Measurements from ENCODE around the gene SLCO4A1.

Gene SLCO4A1

DNA sequence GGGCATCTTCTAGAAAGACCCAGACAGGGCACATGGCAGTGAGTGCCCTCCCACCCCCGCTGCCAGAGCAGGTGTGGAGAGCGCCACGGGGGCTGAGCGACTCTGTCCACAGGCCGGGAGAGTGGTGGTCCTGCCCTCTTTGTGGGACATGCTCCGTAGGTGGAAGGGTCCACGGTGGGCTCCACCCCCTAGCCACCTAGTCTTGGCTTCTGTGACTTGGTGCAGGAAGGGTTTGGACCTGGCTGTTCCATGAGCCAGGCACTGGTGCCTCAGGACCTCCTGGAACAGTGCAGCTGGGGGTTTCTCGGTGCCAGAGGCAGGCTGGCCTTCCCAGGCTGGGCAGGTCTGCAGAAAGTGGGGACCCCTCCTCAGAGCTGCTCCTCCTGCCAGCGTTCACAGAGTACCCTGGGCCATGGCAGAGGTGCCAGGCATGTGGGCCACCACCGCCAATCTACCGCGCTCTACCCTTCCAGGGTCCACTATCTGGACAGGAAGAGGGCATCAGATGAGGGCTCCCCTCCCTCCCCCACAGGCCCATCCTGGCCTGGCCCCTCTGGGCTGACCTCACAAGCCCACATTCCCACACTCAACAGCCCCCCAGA lies 23.0 kb downstream of the SLCO4A1 start:
- no peak overlapping the region for H3K4me3 ChIP-seq (ENCODE audit: low read depth, low read length)
- TF ChIP-seq, protein P1, sequence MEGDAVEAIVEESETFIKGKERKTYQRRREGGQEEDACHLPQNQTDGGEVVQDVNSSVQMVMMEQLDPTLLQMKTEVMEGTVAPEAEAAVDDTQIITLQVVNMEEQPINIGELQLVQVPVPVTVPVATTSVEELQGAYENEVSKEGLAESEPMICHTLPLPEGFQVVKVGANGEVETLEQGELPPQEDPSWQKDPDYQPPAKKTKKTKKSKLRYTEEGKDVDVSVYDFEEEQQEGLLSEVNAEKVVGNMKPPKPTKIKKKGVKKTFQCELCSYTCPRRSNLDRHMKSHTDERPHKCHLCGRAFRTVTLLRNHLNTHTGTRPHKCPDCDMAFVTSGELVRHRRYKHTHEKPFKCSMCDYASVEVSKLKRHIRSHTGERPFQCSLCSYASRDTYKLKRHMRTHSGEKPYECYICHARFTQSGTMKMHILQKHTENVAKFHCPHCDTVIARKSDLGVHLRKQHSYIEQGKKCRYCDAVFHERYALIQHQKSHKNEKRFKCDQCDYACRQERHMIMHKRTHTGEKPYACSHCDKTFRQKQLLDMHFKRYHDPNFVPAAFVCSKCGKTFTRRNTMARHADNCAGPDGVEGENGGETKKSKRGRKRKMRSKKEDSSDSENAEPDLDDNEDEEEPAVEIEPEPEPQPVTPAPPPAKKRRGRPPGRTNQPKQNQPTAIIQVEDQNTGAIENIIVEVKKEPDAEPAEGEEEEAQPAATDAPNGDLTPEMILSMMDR (IDR thresholded peaks at IDR 0.05; ENCODE audit: borderline replicate concordance, insufficient read depth, low read depth, low read length): no peak

- no peak overlapping the region for H3K4me3 ChIP-seq (ENCODE audit: low read depth, low read length)
- TF ChIP-seq, protein P1 (IDR thresholded peaks at IDR 0.05; ENCODE audit: borderline replicate concordance, insufficient read depth, low read depth, low read length): no peak
Measured at GRCh38 chr20:62665826-62666735, 23.8 kb downstream of the SLCO4A1 start.

DNA sequence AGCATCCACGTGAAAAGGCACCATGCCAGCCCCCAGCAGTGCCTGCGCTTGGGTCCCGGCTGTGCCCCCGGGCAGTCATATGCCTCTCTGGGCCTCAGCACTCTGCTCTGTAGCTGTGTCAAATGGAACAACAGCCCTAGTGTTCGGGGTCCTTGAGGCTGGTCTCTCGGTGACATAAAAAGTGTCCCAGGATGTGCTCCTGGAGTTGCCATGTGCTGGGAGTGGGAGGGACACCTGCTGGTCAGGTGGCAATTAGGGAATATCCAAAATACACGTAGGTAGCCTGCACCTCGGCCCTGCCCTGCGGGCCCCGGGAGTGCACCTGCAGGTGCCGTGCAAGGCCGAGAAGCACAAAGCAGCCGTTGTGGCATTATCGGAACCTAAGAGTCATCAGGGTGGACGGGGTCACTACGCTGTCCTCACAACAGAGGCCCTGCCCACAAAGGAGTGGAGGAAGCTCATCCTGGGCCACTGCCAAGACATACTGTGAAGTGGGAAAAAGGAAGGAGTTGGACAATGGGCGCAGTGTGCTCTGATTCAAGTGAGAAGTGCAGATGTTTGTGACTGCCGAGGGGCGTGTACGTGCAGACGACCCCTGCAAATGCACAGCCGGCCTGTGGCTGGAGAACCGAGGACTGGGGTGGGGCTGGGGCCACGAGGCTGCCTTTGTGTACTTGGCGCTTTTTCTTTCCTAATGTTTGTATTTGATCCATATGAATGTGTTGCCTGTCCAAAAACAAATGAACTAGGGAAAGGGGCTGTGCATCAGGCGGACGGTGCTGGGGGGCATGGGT lies 24.6 kb downstream of the SLCO4A1 start:
- TF ChIP-seq, protein P1 (IDR thresholded peaks at IDR 0.05; ENCODE audit: borderline replicate concordance, insufficient read depth, low read depth, low read length): no peak
- H3K4me3 ChIP-seq (ENCODE audit: low read depth, low read length): no peak overlapping the region

GRCh38 chr20:62667530-62668440 lies 25.5 kb downstream of the SLCO4A1 start:
- no peak overlapping the region for H3K4me3 ChIP-seq (ENCODE audit: low read depth, low read length)
- TF ChIP-seq, protein P1 (IDR thresholded peaks at IDR 0.05; ENCODE audit: borderline replicate concordance, insufficient read depth, low read depth, low read length): no peak

DNA sequence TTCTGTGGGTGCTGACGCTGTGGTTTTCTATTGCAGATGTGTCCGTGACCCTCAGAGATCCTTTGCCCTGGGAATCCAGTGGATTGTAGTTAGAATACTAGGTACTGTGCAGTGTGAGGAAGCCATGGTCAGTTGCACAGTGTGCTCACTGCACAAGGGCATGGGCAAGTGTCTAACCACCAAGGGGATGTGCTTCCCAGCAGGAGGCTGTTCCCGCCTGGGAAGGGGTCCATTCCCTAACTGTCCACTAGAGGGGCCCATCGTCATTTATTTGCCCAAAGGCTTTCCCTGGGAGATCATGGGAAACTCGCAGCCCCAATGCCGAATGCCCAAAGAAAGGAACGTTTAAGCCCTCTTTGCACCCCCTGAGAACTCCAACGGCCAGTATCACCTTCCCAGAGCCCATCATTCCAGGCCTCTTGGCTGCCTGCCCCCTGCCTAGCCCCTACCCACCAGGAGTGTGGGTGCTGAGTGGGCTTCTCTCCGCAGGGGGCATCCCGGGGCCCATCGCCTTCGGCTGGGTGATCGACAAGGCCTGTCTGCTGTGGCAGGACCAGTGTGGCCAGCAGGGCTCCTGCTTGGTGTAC lies 26.2 kb downstream of the SLCO4A1 start:
- H3K4me3 ChIP-seq (ENCODE audit: low read depth, low read length): no peak overlapping the region
- TF ChIP-seq, protein P1 (IDR thresholded peaks at IDR 0.05; ENCODE audit: borderline replicate concordance, insufficient read depth, low read depth, low read length): peak; percentile 72

GRCh38 chr20:62669249-62669648 lies 26.9 kb downstream of the SLCO4A1 start:
- H3K4me3 ChIP-seq (ENCODE audit: low read depth, low read length): no peak overlapping the region
- TF ChIP-seq, protein P1 (IDR thresholded peaks at IDR 0.05; ENCODE audit: borderline replicate concordance, insufficient read depth, low read depth, low read length): no peak

Data from GM12875 (cell line).